ENCODE measurements around the gene LRRC1. TPM values are rescaled to one million over a fixed set of nuclear protein-coding genes. Genes with fewer than 3 reads are reported as not detected.

Gene LRRC1
- total and polyA plus RNA-seq, 2 of the 13 experiments (the other 11 are each of a cell fraction or from before 2014, with no cell fraction given) = 15.6 to 27.7 TPM

DNA sequence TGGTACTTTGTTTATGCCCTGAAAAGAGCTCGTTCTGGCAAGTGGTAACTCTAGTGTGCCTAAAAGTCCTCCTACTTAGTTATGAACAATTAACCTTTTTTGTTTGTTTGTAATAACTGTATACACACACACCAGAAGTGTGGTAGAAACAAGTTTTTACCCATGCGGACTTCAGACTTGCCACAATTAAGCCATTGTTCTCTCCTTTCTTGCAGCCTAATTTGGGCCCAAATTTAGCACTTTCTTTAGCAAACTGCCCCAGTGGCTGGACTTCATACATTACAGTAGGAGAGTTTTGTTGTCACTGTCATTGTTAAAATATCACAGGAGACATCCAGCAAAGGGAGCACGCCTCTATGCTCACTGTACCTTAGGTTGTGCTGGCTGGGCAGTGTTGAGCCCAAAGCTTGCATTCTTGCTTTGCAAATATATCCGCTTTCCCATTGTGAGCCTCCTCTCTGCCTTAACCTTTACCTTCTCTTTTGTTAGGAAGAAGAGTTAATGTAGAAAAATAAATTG, 53.0 kb downstream of the LRRC1 start (continued):
- 0 out of 2 replicates have a peak, but pooled peaks have one; percentile 26 for TF ChIP-seq ZSCAN29 (CRISPR knock-in tag; conservative IDR thresholded peaks at IDR 0.05)
- no peak for TF ChIP-seq ARNT2 (CRISPR knock-in tag; IDR thresholded peaks at IDR 0.05; ENCODE audit: low read depth)
- peak; percentile 63; the same call in 1 of the 2 replicates for TF ChIP-seq SOX13 (IDR thresholded peaks at IDR 0.05)
- peak in 1 of 2 experiments; percentile 73; a peak in 2 of 4 replicates for TF ChIP-seq SOX13 (CRISPR knock-in tag; conservative IDR thresholded peaks at IDR 0.05 in 1 of 2, IDR thresholded peaks at IDR 0.05 in 1 of 2)
- no peak for TF ChIP-seq CAMTA2 (CRISPR knock-in tag; IDR thresholded peaks at IDR 0.05; ENCODE audit: borderline replicate concordance)
- TF ChIP-seq FOXP4 (CRISPR knock-in tag; IDR thresholded peaks at IDR 0.05) = 0 out of 2 replicates have a peak, but pooled peaks have one; percentile 25
- TF ChIP-seq ZNF605 (CRISPR knock-in tag; IDR thresholded peaks at IDR 0.05) = peak; percentile 51; the same call in 1 of the 2 replicates
- TF ChIP-seq ARNTL (CRISPR knock-in tag; IDR thresholded peaks at IDR 0.05) = no peak
- peak; percentile 29; the same call in 1 of the 2 replicates for TF ChIP-seq HNF4G (IDR thresholded peaks at IDR 0.05; ENCODE audit: borderline replicate concordance, low read depth, low read length)
- no peak for TF ChIP-seq HNF4G (CRISPR knock-in tag; IDR thresholded peaks at IDR 0.05; ENCODE audit: borderline replicate concordance, low read depth)
- TF ChIP-seq ZNF570 (CRISPR knock-in tag; IDR thresholded peaks at IDR 0.05; ENCODE audit: borderline replicate concordance) = no peak
- no peak for TF ChIP-seq LCORL (IDR thresholded peaks at IDR 0.05)
- TF ChIP-seq LCORL (CRISPR knock-in tag; IDR thresholded peaks at IDR 0.05) = 0 out of 2 replicates have a peak, but pooled peaks have one; percentile 49
- TF ChIP-seq HOXD1 (CRISPR knock-in tag; IDR thresholded peaks at IDR 0.05) = no peak
- no peak for TF ChIP-seq ZNF546 (CRISPR knock-in tag; conservative IDR thresholded peaks at IDR 0.05)
- TF ChIP-seq ZMYM4 (CRISPR knock-in tag; IDR thresholded peaks at IDR 0.05) = no peak; the same call in 1 of the 2 replicates
- TF ChIP-seq KLF6 (CRISPR knock-in tag; IDR thresholded peaks at IDR 0.05) = no peak
- TF ChIP-seq, protein P1, sequence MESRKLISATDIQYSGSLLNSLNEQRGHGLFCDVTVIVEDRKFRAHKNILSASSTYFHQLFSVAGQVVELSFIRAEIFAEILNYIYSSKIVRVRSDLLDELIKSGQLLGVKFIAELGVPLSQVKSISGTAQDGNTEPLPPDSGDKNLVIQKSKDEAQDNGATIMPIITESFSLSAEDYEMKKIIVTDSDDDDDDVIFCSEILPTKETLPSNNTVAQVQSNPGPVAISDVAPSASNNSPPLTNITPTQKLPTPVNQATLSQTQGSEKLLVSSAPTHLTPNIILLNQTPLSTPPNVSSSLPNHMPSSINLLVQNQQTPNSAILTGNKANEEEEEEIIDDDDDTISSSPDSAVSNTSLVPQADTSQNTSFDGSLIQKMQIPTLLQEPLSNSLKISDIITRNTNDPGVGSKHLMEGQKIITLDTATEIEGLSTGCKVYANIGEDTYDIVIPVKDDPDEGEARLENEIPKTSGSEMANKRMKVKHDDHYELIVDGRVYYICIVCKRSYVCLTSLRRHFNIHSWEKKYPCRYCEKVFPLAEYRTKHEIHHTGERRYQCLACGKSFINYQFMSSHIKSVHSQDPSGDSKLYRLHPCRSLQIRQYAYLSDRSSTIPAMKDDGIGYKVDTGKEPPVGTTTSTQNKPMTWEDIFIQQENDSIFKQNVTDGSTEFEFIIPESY (CRISPR knock-in tag; IDR thresholded peaks at IDR 0.05) = no peak
- TF ChIP-seq DZIP1 (CRISPR knock-in tag; IDR thresholded peaks at IDR 0.05) = no peak
- TF ChIP-seq ZNF883 (CRISPR knock-in tag; IDR thresholded peaks at IDR 0.05; ENCODE audit: not compliant biosample characterization) = no peak
- no peak for TF ChIP-seq HDAC1 (CRISPR knock-in tag; IDR thresholded peaks at IDR 0.05)
- no peak for TF ChIP-seq ZNF674 (CRISPR knock-in tag; IDR thresholded peaks at IDR 0.05; ENCODE audit: low read depth)
- no peak for TF ChIP-seq NCOR1 (IDR thresholded peaks at IDR 0.05; ENCODE audit: borderline replicate concordance, low read length)
- TF ChIP-seq, protein P2, sequence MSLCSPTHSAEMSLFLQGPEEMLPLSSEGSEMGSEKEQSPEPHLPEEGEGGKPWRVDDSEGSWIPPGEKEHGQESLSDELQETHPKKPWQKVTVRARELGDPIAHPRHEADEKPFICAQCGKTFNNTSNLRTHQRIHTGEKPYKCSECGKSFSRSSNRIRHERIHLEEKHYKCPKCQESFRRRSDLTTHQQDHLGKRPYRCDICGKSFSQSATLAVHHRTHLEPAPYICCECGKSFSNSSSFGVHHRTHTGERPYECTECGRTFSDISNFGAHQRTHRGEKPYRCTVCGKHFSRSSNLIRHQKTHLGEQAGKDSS (CRISPR knock-in tag; IDR thresholded peaks at IDR 0.05; ENCODE audit: borderline replicate concordance, low read depth) = no peak

All from HepG2 (cell line).